ENCODE measurements around the gene ATP8B4. TPM values are rescaled to one million over a fixed set of nuclear protein-coding genes. Genes with fewer than 3 reads are reported as not detected.

The ATP8B4 gene
- total RNA-seq, 1 experiment from 2014 or later, result not detected

DNA sequence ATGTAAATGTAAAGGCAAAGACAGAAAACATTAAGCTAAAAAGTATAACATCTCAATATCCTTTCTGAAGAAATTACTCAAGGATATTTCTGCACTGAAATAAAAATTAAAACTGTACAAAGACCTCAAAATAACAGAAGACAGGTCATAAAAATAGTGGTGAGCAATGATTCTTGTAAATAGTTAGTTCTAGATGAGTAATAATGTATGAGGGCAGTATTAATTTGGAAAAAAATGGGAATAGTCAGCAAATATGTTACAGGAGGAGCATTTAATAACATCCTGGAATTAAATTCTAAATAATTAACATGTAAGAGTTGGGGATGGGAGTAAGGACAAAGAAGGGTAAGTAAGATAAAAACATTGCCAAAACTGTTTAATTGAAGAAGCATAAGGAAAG lies 250.7 kb downstream of the ATP8B4 start:
- no peaks in the 10 kb centered on the region for H4K20me1 ChIP-seq (ENCODE audit: low read length)
- no peak overlapping the region for H2AFZ ChIP-seq (ENCODE audit: low read length)
- no peak for TF ChIP-seq EZH2 (IDR thresholded peaks at IDR 0.05; ENCODE audit: low read length, unreplicated experiment)
- TF ChIP-seq, protein P1, sequence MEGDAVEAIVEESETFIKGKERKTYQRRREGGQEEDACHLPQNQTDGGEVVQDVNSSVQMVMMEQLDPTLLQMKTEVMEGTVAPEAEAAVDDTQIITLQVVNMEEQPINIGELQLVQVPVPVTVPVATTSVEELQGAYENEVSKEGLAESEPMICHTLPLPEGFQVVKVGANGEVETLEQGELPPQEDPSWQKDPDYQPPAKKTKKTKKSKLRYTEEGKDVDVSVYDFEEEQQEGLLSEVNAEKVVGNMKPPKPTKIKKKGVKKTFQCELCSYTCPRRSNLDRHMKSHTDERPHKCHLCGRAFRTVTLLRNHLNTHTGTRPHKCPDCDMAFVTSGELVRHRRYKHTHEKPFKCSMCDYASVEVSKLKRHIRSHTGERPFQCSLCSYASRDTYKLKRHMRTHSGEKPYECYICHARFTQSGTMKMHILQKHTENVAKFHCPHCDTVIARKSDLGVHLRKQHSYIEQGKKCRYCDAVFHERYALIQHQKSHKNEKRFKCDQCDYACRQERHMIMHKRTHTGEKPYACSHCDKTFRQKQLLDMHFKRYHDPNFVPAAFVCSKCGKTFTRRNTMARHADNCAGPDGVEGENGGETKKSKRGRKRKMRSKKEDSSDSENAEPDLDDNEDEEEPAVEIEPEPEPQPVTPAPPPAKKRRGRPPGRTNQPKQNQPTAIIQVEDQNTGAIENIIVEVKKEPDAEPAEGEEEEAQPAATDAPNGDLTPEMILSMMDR (conservative IDR thresholded peaks at IDR 0.05; ENCODE audit: low read depth, low read length), result no peak
- no peak for TF ChIP-seq EZH2phosphoT487 (IDR thresholded peaks at IDR 0.05; ENCODE audit: borderline replicate concordance, low read length)
- H3K9me2 ChIP-seq (replicated peaks; ENCODE audit: low read length), result no peaks in the 10 kb centered on the region
- H3K27me3 ChIP-seq (ENCODE audit: low read length), result no peaks in the 10 kb centered on the region
- intact Hi-C loops (cut with micrococcal nuclease), result no loop called here
- H3K9me3 ChIP-seq (ENCODE audit: low read length), result peaks cover 5% of the 10 kb centered on the region; the same call in 1 of the 2 replicates
- ATAC-seq (peak; percentile 54; the same call in 1 of the 2 replicates), DNase-seq (peak; percentile 9)
- 0 out of 2 replicates have a peak overlapping the region, but pooled peaks have one; percentile 32 for H3K4me2 ChIP-seq (ENCODE audit: low read length)
- H3K4me1 ChIP-seq (ENCODE audit: insufficient read depth, low read length), result peaks cover 18% of the 10 kb centered on the region
- BruUV-seq (replicated peaks), result no TSS peak
- no peaks in the 10 kb centered on the region for H3K79me2 ChIP-seq (ENCODE audit: low read length)
- H3F3A ChIP-seq (ENCODE audit: low read length, unreplicated experiment), result peaks cover 4% of the 10 kb centered on the region
- ChIA-PET CTCF (no interaction called here), POLR2A (ENCODE audit: unreplicated experiment) (no interaction called here)
- H3K4me3 ChIP-seq (ENCODE audit: low read length), result no peak overlapping the region
- no peak overlapping the region for H3K9ac ChIP-seq (ENCODE audit: low read length)
- H3K36me3 ChIP-seq (ENCODE audit: low read depth, low read length), result peaks cover 6% of the 10 kb centered on the region; the same call in 1 of the 2 replicates
- peak overlapping the region; percentile 47 for H3K27ac ChIP-seq (ENCODE audit: low read length)

- H3F3A ChIP-seq (ENCODE audit: low read length, unreplicated experiment), result peaks cover 4% of the 10 kb centered on the region
- no peaks in the 10 kb centered on the region for H3K9me2 ChIP-seq (replicated peaks; ENCODE audit: low read length)
- DNase-seq (peak; percentile 89), ATAC-seq (peak; percentile 85)
- ChIA-PET POLR2A (ENCODE audit: unreplicated experiment) (no interaction called here), CTCF (no interaction called here)
- peak overlapping the region; percentile 90 for H3K27ac ChIP-seq (ENCODE audit: low read length)
- H3K4me2 ChIP-seq (ENCODE audit: low read length), result peak overlapping the region; percentile 12; the same call in 1 of the 2 replicates
- TF ChIP-seq, protein P1 (conservative IDR thresholded peaks at IDR 0.05; ENCODE audit: low read depth, low read length), result no peak
- TF ChIP-seq EZH2phosphoT487 (IDR thresholded peaks at IDR 0.05; ENCODE audit: borderline replicate concordance, low read length), result no peak
- no peak for TF ChIP-seq EZH2 (IDR thresholded peaks at IDR 0.05; ENCODE audit: low read length, unreplicated experiment)
- no TSS peak for BruUV-seq (replicated peaks)
- intact Hi-C loops (cut with micrococcal nuclease), result no loop called here
- peak overlapping the region; percentile 49 for H3K9ac ChIP-seq (ENCODE audit: low read length)
- no peak overlapping the region for H3K4me3 ChIP-seq (ENCODE audit: low read length)
- H3K4me1 ChIP-seq (ENCODE audit: insufficient read depth, low read length), result peaks cover 18% of the 10 kb centered on the region
- peaks cover 5% of the 10 kb centered on the region; the same call in 1 of the 2 replicates for H3K9me3 ChIP-seq (ENCODE audit: low read length)
- no peaks in the 10 kb centered on the region for H3K27me3 ChIP-seq (ENCODE audit: low read length)
- no peaks in the 10 kb centered on the region for H3K79me2 ChIP-seq (ENCODE audit: low read length)
- H2AFZ ChIP-seq (ENCODE audit: low read length), result 0 out of 2 replicates have a peak overlapping the region, but pooled peaks have one; percentile 31
- peaks cover 6% of the 10 kb centered on the region; the same call in 1 of the 2 replicates for H3K36me3 ChIP-seq (ENCODE audit: low read depth, low read length)
- no peaks in the 10 kb centered on the region for H4K20me1 ChIP-seq (ENCODE audit: low read length)
Observed at GRCh38 chr15:49865925-49866757, 252.9 kb downstream of the ATP8B4 start.

GRCh38 chr15:49864251-49864650 lies 254.8 kb downstream of the ATP8B4 start:
- Histone ChIP-seq H3K9me2 (replicated peaks; ENCODE audit: low read length) (no peaks in the 10 kb centered on the region), H3K9me3 (ENCODE audit: low read length) (peaks cover 5% of the 10 kb centered on the region; the same call in 1 of the 2 replicates), H3K4me1 (ENCODE audit: insufficient read depth, low read length) (peaks cover 18% of the 10 kb centered on the region), H3K27ac (ENCODE audit: low read length) (no peak overlapping the region), H3K4me2 (ENCODE audit: low read length) (no peak overlapping the region), H2AFZ (ENCODE audit: low read length) (no peak overlapping the region), H3K9ac (ENCODE audit: low read length) (no peak overlapping the region), H3K4me3 (ENCODE audit: low read length) (no peak overlapping the region), H3K79me2 (ENCODE audit: low read length) (no peaks in the 10 kb centered on the region), H3K36me3 (ENCODE audit: low read depth, low read length) (peaks cover 6% of the 10 kb centered on the region; the same call in 1 of the 2 replicates), H3K27me3 (ENCODE audit: low read length) (no peaks in the 10 kb centered on the region), H3F3A (ENCODE audit: low read length, unreplicated experiment) (peaks cover 4% of the 10 kb centered on the region), H4K20me1 (ENCODE audit: low read length) (no peaks in the 10 kb centered on the region)
- DNase-seq, result no peak
- POLR2A ChIA-PET (ENCODE audit: unreplicated experiment), result no interaction called here
- intact Hi-C loops (cut with micrococcal nuclease), result no loop called here
- TF ChIP-seq, protein P1 (conservative IDR thresholded peaks at IDR 0.05; ENCODE audit: low read depth, low read length), result no peak
- TF ChIP-seq EZH2phosphoT487 (IDR thresholded peaks at IDR 0.05; ENCODE audit: borderline replicate concordance, low read length) (no peak), EZH2 (IDR thresholded peaks at IDR 0.05; ENCODE audit: low read length, unreplicated experiment) (no peak)
- ATAC-seq, result no peak
- BruUV-seq (replicated peaks), result no TSS peak
- CTCF ChIA-PET, result no interaction called here

Data from PC-3 (cell line).